ENCODE data around the gene RAB10. TPM values are rescaled to one million over a fixed set of nuclear protein-coding genes. Genes with fewer than 3 reads are reported as not detected.
A peak's percentile ranks its signal among the peaks of the same experiment; 100 is the strongest.

Gene RAB10
- total RNA-seq, 1 donor from 2014 or later, result 181 TPM

- DNase-seq (ENCODE audit: low spot score in 2 of 2), result peak in 1 of 2 donors; percentile 60
- Histone ChIP-seq H3K27me3 (peaks cover 15% of the 10 kb centered on the region), H3K36me3 (no peaks in the 10 kb centered on the region), H3K4me3 (peak within 1 kb of the TSS; percentile 57 to 63), H3K9me3 (no peaks in the 10 kb centered on the region), H3K4me1 (peaks cover 4% of the 10 kb centered on the region in 2 donors), H3K27ac (no peak within 1 kb of the TSS)
- intact Hi-C loops (cut with DNase I), result no loop called here
- TF ChIP-seq CTCF (IDR thresholded peaks at IDR 0.05), result no peak
Observed at GRCh38 chr2:26172871-26173775, 139.2 kb downstream of the RAB10 start, which contains the start of gene GAREM2. Gene GAREM2, plus strand, starts transcription at chr2:26173088. Its CDS starts 133 bp downstream, at chr2:26173221.

DNA sequence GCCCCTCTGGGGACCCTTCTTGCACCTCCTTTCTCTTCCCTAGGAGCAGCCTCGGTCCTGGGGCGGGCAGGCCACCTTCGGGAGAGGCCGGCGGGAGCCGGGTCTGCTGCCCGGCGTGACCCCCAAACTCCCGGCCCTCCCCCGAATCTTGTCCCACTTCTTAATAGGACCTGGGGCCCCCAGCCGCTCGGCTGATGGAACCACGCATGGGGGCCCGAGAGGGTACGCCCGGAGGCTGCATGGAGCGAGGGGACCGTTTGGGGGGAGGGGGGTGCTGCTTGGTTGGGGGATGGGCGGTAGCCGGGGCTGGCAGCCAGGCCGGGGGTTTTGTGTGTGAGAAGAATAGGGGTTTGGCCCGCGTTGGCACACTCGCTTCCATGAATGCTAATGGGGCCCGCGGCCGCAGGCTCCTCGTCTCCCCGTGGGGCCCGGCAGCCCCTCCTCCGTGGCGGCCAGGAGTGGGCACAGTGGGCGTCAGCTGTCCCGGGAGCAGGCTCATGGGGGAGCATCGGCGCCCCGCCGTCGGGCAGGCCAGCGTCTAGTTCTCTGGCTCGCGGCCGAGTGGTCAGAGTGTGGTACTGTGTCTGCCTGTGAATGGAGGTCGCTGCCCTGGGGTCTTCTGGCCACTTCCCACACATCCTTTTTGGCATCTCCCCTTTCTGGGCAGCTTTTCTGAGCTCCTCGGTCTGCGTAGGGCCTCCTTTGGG, 140.0 kb downstream of the RAB10 start:
- Histone ChIP-seq H3K36me3 (no peaks in the 10 kb centered on the region), H3K27me3 (peaks cover 15% of the 10 kb centered on the region), H3K27ac (no peak overlapping the region), H3K9me3 (no peaks in the 10 kb centered on the region), H3K4me1 (peaks cover 4 to 9% of the 10 kb centered on the region in 2 donors), H3K4me3 (peak overlapping the region; percentile 54 to 63)
- intact Hi-C loops (cut with DNase I), result no loop called here
- no peak for TF ChIP-seq CTCF (IDR thresholded peaks at IDR 0.05)
- peak in 1 of 2 donors; percentile 47 for DNase-seq (ENCODE audit: low spot score in 2 of 2)

- peaks cover 4 to 13% of the 10 kb centered on the region in 2 donors for H3K4me1 ChIP-seq
- peak in 1 of 2 donors; percentile 61 for DNase-seq (ENCODE audit: low spot score in 2 of 2)
- H3K36me3 ChIP-seq, result no peaks in the 10 kb centered on the region
- TF ChIP-seq CTCF (IDR thresholded peaks at IDR 0.05), result no peak
- H3K27me3 ChIP-seq, result peaks cover 15% of the 10 kb centered on the region
- intact Hi-C loops (cut with DNase I), result no loop called here
- H3K4me3 ChIP-seq, result no peak overlapping the region
- no peak overlapping the region for H3K27ac ChIP-seq
- H3K9me3 ChIP-seq, result no peaks in the 10 kb centered on the region
Observed at GRCh38 chr2:26174691-26175465, 141.0 kb downstream of the RAB10 start.

DNA sequence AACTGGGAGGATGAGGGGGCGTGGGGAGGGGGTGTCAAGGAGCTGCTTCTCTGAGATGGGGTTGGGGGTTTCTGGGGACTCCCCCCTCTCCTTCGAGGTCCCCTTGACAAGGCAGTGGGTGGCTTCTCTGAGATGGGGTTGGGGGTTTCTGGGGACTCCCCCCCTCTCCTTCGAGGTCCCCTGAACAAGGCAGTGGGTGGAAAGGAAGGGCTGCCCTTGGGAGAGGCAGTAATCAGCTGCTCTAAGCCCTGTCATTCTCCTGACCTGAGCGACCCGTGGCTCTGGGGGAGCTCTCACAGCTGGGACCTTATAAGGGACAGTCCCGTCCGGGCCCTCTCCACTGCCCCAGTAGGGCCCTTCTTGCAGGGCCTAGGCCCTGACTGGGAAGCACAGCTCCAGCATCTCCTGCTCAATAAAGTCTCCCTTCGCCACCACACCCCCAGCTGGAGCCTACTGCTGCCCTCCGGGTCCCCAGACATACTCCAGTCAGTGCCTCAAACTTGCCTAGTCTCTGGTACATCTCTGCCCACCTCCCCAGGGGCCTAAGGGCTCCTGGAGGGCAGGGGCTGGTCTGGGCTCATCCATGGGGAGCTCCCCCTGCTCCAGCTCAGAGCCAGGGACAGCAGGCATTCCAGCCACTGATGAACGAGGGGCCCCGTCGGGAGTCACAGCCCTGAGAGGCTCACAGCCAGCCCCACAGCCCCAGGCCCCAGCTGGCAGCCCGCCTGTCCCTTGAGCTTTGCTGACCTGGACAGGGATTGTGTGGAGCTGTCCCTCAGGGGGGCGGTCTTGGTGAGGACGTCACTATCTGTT, 141.8 kb downstream of the RAB10 start:
- H3K27ac ChIP-seq, result no peak overlapping the region
- peaks cover 15% of the 10 kb centered on the region for H3K27me3 ChIP-seq
- H3K36me3 ChIP-seq, result no peaks in the 10 kb centered on the region
- no peaks in the 10 kb centered on the region for H3K9me3 ChIP-seq
- peak in 1 of 2 donors; percentile 53 for DNase-seq (ENCODE audit: low spot score in 2 of 2)
- TF ChIP-seq CTCF (IDR thresholded peaks at IDR 0.05), result no peak
- no peak overlapping the region for H3K4me3 ChIP-seq
- intact Hi-C loops (cut with DNase I), result no loop called here
- peaks cover 4 to 13% of the 10 kb centered on the region in 2 donors for H3K4me1 ChIP-seq

- intact Hi-C loops (cut with DNase I), result no loop called here
- H3K27me3 ChIP-seq, result peaks cover 15% of the 10 kb centered on the region
Observed at GRCh38 chr2:26176279-26176615, 142.4 kb downstream of the RAB10 start.

More at GRCh38 chr2:26176279-26176615, 142.4 kb downstream of the RAB10 start:
- no peaks in the 10 kb centered on the region for H3K9me3 ChIP-seq
- peaks cover 4 to 13% of the 10 kb centered on the region in 2 donors for H3K4me1 ChIP-seq
- TF ChIP-seq CTCF (IDR thresholded peaks at IDR 0.05), result no peak
- no peak overlapping the region for H3K4me3 ChIP-seq
- peak in 1 of 2 donors; percentile 48 for DNase-seq (ENCODE audit: low spot score in 2 of 2)
- no peak overlapping the region for H3K27ac ChIP-seq
- no peaks in the 10 kb centered on the region for H3K36me3 ChIP-seq

Measured in ascending aorta (tissue), 2 donors.